GM08714 (cell line): ENCODE data around the gene STXBP6.
"Not testable (repeated sequence)": the region's sequence is repeated elsewhere in the genome, so short reads cannot be mapped to it uniquely, and the experiment has no call there.

Experiments
- H3K4me3 ChIP-seq: fragments of 200-500 bp; sonication (Bioruptor generic); 2 replicates; pipeline ENCODE4 v1.5.1; 2014; ENCODE audit warnings: mild to moderate bottlenecking, low read length, inconsistent platforms
- ZNF274 ChIP-seq: IDR thresholded peaks from 2 replicates; pipeline ENCODE4 v1.6.1; 2012; ENCODE audit warnings: mild to moderate bottlenecking, low read depth, low read length

STXBP6 gene

DNA sequence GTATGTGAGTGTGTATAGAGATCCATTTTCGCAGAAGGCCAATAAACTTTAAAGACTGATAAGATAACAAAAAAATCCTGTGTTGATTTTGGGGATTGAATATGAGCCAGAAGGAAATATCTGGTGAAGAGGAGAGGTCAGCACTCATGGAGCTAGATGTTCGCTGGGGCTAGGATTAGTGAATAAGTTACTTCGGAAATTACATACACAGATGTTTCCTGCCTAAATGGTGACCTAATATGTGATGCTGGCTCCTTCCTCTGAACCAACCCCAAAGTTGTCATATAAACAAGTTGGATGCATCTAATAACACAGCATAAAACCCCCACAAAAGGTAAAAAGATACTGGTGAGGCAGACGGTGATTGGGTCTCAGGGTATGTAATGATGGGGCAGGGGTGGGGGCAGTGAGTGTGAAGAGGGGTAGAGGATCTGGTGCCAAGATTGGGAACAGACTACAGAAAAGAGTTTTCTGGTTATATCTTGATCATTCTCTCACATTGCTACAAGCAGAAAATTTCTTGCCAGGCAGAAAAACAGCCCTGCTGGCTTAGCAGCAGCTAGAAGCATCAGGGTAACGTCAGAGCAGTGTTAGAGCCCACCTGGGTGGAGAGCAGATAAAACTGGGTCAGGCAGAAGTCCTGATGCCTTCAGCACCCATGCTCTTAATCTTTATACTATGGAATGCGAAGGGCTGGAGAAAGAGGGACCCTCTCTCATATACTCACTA is 275.6 kb downstream of the STXBP6 start:
- TF ChIP-seq ZNF274, result no peak
- no peak overlapping the region for H3K4me3 ChIP-seq

DNA sequence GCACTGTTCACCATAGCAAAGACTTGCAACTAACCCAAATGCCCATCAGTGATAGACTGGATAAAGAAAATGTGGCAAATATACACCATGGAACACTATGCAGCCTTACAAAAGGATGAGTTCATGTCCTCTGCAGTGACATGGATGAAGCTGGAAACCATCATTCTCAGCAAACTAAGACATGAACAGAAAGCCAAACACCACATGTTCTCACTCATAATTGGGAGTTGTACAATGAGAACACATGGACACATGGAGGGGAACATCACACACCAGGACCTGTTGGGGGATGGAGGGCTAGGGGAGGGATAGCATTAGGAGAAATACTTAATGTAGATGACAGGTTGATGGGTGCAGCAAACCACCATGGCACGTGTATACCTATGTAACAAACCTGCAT is 276.4 kb downstream of the STXBP6 start:
- not testable (repeated sequence) for H3K4me3 ChIP-seq

GRCh38 chr14:24766434-24766833 is 283.5 kb downstream of the STXBP6 start:
- no peak for TF ChIP-seq ZNF274

DNA sequence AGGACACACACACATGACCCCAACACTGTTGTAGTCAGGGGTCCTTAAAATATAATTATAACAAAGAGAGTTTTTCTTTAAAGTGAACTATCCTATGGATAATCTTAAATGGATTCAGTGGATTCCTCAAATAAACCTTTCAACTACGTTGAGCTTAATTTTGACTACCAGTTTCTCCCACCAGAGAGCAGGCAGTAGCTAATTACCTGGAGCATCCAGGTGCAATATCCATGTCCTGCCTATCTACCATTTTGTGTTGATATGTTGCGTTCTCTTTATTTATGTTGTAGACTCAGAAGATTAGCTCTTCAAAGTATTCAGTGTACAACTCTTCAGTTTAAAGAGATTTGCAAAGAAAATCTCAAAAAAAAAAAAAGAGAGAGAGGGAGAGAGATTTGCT is 288.8 kb downstream of the STXBP6 start:
- no peak for TF ChIP-seq ZNF274
- H3K4me3 ChIP-seq, result no peak overlapping the region

More at GRCh38 chr14:24766434-24766833, 283.5 kb downstream of the STXBP6 start:
- H3K4me3 ChIP-seq, result no peak overlapping the region
